K562 (cell line): Measurements from ENCODE around the gene TTC21A. TPM values are rescaled to one million over a fixed set of nuclear protein-coding genes. Genes with fewer than 3 reads are reported as not detected.
A peak's percentile ranks its signal among the peaks of the same experiment; 100 is the strongest.

Experiments
- CHD1 ChIP-seq: fragments of 200-600 bp; sonication (generic); IDR thresholded peaks from one replicate; pipeline ENCODE4 v1.6.1; 2012; ENCODE audit warnings: mild to moderate bottlenecking, moderate library complexity, low read length, inconsistent platforms
- COPS2 ChIP-seq: fragments of 450-650 bp; conservative IDR thresholded peaks from 2 replicates; pipeline ENCODE4 v1.6.1; 2016; ENCODE audit warnings: mild to moderate bottlenecking, moderate library complexity
- DMBX1 ChIP-seq: fragments of 250-450 bp; sonication (Bioruptor Pico); IDR thresholded peaks from 2 replicates; pipeline ENCODE4 v1.8.0; 2022; ENCODE audit warnings: inconsistent platforms, mild to moderate bottlenecking, moderate library complexity, borderline replicate concordance
- ERF ChIP-seq: fragments of 450-650 bp; formaldehyde crosslinking; IDR thresholded peaks from 2 replicates; pipeline ENCODE4 v1.4.0; 2020; ENCODE audit warnings: mild to moderate bottlenecking, mixed read lengths
- GABPA ChIP-seq: fragments of 200-800 bp; sonication (Bioruptor generic); conservative IDR thresholded peaks from 2 replicates; pipeline ENCODE4 v1.6.1; 2016; ENCODE audit warnings: low read depth, missing genetic modification characterization, missing compliant biosample characterization
- HNRNPL ChIP-seq: fragments of 200-400 bp; formaldehyde crosslinking; IDR thresholded peaks from 2 replicates; pipeline ENCODE4 v1.6.1; 2017; ENCODE audit warnings: low read depth, mild to moderate bottlenecking, low read length
- MITF ChIP-seq: IDR thresholded peaks from 2 replicates; pipeline ENCODE4 v1.6.1; 2014; ENCODE audit warnings: antibody characterized with exemption
- PHF8 ChIP-seq: fragments of 200-600 bp; sonication (generic); IDR thresholded peaks from 2 replicates; pipeline ENCODE4 v1.6.1; 2012; ENCODE audit warnings: mixed run types, mild to moderate bottlenecking, inconsistent platforms, low read length, moderate library complexity, borderline replicate concordance
- POLR2AphosphoS2 ChIP-seq: IDR thresholded peaks from 2 replicates; pipeline ENCODE4 v1.6.1; 2012; ENCODE audit warnings: low read length, improper control_type of control experiment
- POLR2AphosphoS5 ChIP-seq: IDR thresholded peaks from 2 replicates; pipeline ENCODE4 v1.6.1; 2011; ENCODE audit warnings: mild to moderate bottlenecking, low read depth, low read length, moderate library complexity; ENCODE audit not compliant: control insufficient read depth, insufficient read depth
- POLR2B ChIP-seq: fragments of 450-650 bp; IDR thresholded peaks from 2 replicates; pipeline ENCODE4 v1.6.1; 2018; ENCODE audit warnings: low read depth; ENCODE audit not compliant: partially characterized antibody
- PREB ChIP-seq: sonication (generic); formaldehyde crosslinking; IDR thresholded peaks from 2 replicates; pipeline ENCODE4 v1.8.1; 2023; ENCODE audit warnings: mild to moderate bottlenecking, missing genetic modification reagents
- SMAD4 ChIP-seq: fragments of 250-450 bp; sonication (Bioruptor Pico); conservative IDR thresholded peaks from 2 replicates; pipeline ENCODE4 v1.8.0; 2021; ENCODE audit warnings: inconsistent platforms, mild to moderate bottlenecking, moderate library complexity
- TAF1 ChIP-seq: IDR thresholded peaks from 2 replicates; pipeline ENCODE4 v1.6.1; 2011; ENCODE audit warnings: mild to moderate bottlenecking, low read length, moderate library complexity; ENCODE audit not compliant: insufficient read depth, control insufficient read depth, severe bottlenecking; ENCODE audit errors: extremely low read depth
- ZBTB12 ChIP-seq: fragments of 250-450 bp; sonication (Bioruptor Pico); IDR thresholded peaks from 2 replicates; pipeline ENCODE4 v1.4.0; 2020
- ZFX ChIP-seq: sonication (generic); formaldehyde crosslinking; IDR thresholded peaks from 2 replicates; pipeline ENCODE4 v1.8.0; 2022; ENCODE audit warnings: mild to moderate bottlenecking, missing genetic modification reagents, moderate library complexity
- ZNF511 ChIP-seq: sonication (generic); formaldehyde crosslinking; IDR thresholded peaks from 2 replicates; pipeline ENCODE4 v1.8.0; 2022; ENCODE audit warnings: mild to moderate bottlenecking, missing genetic modification reagents
- ZNF592 ChIP-seq: fragments of 450-650 bp; IDR thresholded peaks from 2 replicates; pipeline ENCODE4 v1.6.1; 2017; ENCODE audit warnings: antibody characterized with exemption, mild to moderate bottlenecking
- ZNF778 ChIP-seq: fragments of 450-650 bp; formaldehyde crosslinking; IDR thresholded peaks from 2 replicates; pipeline ENCODE4 v1.4.0; 2020; ENCODE audit warnings: mild to moderate bottlenecking, moderate library complexity
- polyA plus RNA-seq, 8 experiments: library from polyadenylated mRNA; depleted of rRNA in 4 of 8; stranded (reverse) in 5 of 8; unstranded in 3 of 8; fragments of >200 nt; fragmentation: Nextera tagmentation in 2 of 8; fragmentation: Illumina TruSeq in 1 of 8; extraction: Ambion mirVana in 2 of 8; extraction: Trizol in 1 of 8; gene quantifications; 2 replicates each; pipeline versions ENCODE4 v1.2.1 to v1.2.3, GENCODE V29; 2011 to 2014; ENCODE audit warnings: inconsistent platforms in 1 of 8, missing spikeins in 1 of 8
- total RNA-seq, 7 experiments: library from RNA; depleted of rRNA in 6 of 7; stranded (reverse); fragments of >200 nt in 6 of 7; fragmentation: Illumina TruSeq in 2 of 7; extraction: Trizol in 2 of 7; gene quantifications; 2 replicates each; pipeline versions ENCODE4 v1.2.1 to v1.2.3, GENCODE V29; 2011 to 2021; ENCODE audit warnings: low replicate concordance in 1 of 7

The TTC21A gene
- total and polyA plus RNA-seq, 9 of the 15 experiments (the other 6 are each of a cell fraction or from before 2014, with no cell fraction given): 0.22 to 1.4 (median 0.70) TPM

GRCh38 chr3:39177708-39178332 is 70.3 kb downstream of the TTC21A start (continued):
- TF ChIP-seq ZNF778 (CRISPR knock-in tag): no peak
- TF ChIP-seq SMAD4 (CRISPR knock-in tag): 0 out of 2 replicates have a peak, but pooled peaks have one; percentile 36
- no peak for TF ChIP-seq PREB (CRISPR knock-in tag)
- TF ChIP-seq POLR2AphosphoS5: peak; percentile 53
- 0 out of 2 replicates have a peak, but pooled peaks have one; percentile 59 for TF ChIP-seq ERF (CRISPR knock-in tag)
- TF ChIP-seq POLR2B: peak; percentile 71
- TF ChIP-seq POLR2AphosphoS2: peak; percentile 45; the same call in 1 of the 2 replicates
- peak; percentile 88 for TF ChIP-seq GABPA (tag)
- TF ChIP-seq ZNF592: peak; percentile 43; the same call in 1 of the 2 replicates
- TF ChIP-seq COPS2: no peak
- peak; percentile 53; the same call in 1 of the 2 replicates for TF ChIP-seq DMBX1 (CRISPR knock-in tag)
- TF ChIP-seq CHD1: peak; percentile 71
- TF ChIP-seq ZNF511 (CRISPR knock-in tag): 0 out of 2 replicates have a peak, but pooled peaks have one; percentile 56
- peak; percentile 62; the same call in 1 of the 2 replicates for TF ChIP-seq HNRNPL
- peak; percentile 88 for TF ChIP-seq PHF8
- TF ChIP-seq TAF1: peak; percentile 64
- no peak for TF ChIP-seq MITF
- peak; percentile 47; the same call in 1 of the 2 replicates for TF ChIP-seq ZFX (CRISPR knock-in tag)
- TF ChIP-seq ZBTB12 (CRISPR knock-in tag): 0 out of 2 replicates have a peak, but pooled peaks have one; percentile 35
